GM21423 (cell line): ENCODE data around the gene CNTNAP1.

Experiments used
- ATAC-seq: cut with Tn5 transposase; IDR thresholded peaks from one replicate; pipeline ENCODE4 v1.9.1; 2021; ENCODE audit warnings: mild to moderate bottlenecking, moderate library complexity; ENCODE audit not compliant: unreplicated experiment

CNTNAP1 gene

DNA sequence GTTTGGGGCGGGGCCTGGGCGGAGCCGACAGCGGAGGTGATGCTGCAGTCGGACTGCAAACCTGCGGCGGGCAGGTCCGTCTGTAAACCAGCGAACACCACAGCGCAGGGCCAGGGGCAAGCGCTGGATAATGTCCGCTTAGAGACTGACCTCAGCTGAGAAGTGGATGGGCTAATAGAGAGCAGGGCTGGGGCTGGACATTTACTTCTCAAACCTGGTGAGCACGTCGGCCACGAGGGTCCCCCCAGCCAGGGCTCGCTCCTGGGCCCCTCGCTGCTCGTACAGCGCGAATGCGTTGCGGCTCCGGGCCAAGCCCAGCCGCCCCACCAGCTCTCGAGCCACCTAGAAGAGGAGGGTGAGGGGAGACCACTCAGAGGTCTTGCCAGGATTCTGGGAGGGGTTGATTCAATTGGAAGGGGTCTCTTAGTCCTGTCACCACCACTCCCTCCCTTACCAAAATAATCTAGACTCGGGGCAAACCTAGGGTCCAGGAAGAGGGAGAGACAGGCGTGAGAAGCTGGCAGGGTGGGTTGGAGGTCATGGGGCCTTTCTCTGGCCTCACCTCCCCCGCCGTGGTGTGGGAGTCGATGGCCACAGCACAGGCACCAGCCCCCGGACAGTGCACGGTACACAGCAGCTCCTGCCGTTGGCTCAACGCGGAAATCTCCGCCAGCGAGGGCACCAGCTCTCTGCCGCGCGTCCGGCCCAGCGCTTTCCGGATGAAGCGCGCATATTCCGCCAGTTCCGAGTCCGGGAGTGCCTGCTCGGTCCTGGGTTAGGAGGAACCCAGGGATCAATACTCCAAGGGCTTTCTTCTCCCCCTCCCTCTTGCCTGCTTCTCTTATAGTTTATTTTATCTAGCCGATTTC lies 11.3 kb upstream of the CNTNAP1 start:
- no peak for ATAC-seq

DNA sequence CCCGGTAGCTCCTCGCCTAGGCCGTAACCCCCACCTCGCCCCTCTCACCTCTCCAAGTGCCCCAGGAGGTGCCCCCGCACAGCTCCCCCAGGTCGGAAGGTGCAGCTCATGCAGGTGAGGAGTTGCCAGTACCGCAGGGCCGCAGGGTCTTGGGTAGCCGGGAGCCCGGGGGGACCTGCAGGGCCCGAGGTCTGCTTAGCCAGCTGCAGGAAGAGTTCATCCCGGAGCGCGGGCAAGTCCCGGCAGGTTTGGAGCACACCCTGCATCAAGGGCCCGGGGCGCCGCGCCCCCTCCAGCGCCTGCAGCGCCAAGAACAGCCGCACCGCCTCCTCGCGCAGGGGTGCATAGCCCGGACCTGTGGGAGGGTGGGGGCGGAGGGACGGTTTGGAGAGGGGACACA lies 10.3 kb upstream of the CNTNAP1 start:
- no peak for ATAC-seq

DNA sequence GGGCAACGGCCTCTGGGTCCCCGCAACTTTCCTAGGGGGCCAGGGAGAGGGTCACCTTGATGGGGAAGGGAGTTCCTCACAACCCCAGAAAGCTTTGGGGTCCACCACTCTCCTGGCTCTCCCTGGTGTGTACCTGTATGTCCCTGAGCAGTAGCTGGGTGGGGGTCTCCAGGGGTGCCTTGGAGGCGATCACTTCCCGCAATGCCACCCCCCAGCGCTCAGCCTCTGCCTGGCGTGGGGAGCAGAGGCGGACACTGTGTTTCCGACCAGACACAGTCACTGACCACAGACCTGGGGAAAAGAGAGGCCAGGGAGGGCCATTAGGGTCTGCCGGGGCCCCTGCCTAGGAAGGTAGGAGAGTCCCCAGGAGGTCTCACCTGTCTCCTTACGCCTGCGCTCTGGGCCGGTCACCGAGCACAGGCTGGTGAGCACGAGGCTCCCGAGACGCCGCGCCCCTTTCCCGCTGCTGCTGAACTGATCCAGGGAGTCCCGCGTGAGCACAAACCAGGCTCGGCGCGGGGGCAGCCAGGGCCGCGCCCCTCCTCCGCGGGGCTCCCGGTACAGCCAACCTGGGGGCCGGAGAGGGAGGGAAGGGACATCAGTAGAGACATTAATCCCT lies 9.0 kb upstream of the CNTNAP1 start:
- no peak for ATAC-seq

DNA sequence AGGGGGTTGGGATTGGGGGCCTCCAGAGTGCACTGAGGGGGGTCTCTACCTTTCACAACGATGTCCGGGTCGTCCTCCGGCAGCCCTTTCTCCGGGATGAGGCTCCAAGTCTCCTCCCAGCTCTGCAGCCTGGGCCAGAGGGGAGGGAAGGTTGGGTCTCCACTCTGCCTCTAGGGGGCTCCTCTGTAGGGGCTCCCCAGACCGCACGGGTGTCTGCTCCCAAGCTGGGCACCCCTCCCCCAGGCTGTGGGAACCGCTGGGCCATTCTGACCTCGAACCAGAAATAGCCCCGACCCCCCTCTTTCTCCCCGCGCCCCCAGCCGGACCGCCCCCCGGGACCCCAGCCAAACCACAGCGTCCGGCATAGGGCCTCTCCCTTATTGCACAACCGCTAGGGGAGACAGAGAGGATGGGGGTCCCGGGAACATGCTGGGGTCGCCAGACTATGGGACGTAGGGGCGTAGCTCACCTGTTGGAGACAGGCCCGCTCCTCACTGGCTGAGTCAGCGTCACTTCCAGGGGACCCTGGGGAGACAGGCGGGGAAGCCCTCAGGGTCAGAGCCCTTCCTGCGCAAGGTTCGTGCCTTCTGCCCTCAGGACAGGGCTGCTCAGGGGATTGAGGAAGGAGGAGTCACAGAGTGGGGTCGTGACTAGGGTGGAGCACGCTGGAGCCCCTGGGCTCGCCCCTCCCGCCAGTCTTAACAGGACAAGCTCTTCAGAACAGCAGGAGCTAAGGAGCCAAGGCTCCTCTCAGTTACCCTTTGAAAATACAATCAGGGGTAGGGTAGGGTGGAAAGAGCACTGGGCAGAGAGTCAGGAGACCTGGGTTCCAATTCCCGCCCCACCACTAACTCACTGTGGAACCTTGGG lies 8.2 kb upstream of the CNTNAP1 start:
- ATAC-seq: no peak

DNA sequence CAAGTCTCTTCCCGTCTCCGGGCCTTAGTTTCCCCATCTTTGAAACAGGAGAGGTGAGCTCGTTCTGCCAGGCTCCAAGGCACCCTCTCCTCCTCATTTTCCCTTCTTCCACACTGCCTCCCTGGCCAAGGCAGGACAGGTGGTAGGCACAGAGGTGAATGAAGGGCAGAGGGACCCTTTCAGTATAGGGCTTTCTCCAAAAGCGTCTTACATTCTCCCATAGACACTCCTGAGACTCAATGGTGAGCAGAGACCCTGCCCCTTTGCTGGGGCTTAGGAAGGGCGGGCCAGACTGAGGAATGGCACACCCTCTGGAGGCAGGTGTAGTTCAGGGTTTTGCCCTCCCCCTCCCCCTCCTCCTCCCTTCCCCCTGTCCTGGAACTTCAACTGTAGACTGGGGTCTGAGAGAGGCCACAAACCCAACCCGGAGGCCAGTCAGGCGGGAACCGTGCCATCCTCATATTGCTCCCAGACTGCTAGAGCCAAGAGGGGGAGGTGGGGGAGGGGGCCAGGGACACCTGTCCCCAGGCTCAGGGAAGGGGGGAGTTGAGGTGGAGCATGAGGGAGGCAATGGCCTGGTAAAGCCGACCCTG lies 7.5 kb upstream of the CNTNAP1 start:
- ATAC-seq: no peak

DNA sequence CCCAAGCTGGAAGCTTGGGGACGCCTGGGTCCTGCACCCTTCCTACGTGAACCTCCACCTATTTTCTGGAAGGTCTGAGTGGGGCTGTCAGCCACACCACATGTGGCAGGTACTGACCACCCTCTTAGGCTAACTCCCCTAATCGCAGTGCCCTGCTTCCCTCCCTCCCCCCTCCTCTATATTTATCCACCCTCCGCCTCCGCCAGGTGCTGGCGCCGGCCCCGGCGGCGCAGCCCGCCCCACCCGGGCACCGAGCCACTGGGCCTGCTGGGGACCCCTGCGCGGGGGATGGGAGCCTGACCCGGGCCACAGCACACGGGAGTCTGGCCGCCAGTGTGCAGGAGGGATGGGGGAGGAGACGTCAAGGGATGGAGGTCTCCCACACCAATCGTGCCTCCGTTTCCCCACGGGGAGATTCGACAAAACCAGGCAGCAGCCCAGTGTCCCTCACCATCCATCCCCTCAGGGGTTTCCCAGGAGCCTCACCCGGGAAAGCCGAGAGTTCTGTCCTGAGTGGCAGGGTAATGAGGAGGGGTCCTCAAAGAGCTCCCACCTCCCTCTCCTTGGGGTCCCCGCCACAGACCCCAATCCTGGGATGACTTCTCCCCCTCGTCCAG lies 6.9 kb upstream of the CNTNAP1 start:
- no peak for ATAC-seq

DNA sequence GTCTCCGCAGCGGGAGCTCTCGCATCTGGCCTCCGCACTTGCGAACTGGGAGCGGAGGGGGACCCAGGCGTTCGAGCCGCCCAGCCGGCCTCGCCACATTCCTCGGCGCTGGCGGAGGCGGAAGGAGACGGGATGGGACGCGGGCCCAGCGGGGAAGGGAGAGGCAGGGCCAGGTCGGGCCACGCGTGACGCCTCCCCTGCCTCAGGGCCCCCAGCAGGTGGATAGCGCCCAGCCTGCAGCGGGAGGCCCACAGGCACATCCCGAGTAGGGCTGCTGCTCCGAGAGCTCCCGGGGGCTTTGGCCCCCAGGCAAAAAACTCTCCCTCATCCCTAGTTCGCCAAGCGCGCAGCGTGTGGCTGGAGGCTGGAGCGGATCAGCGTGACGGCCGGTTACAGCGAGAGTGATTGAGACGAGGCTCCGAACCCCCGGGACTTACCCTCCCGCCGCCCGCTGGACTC lies 6.3 kb upstream of the CNTNAP1 start:
- no peak for ATAC-seq

DNA sequence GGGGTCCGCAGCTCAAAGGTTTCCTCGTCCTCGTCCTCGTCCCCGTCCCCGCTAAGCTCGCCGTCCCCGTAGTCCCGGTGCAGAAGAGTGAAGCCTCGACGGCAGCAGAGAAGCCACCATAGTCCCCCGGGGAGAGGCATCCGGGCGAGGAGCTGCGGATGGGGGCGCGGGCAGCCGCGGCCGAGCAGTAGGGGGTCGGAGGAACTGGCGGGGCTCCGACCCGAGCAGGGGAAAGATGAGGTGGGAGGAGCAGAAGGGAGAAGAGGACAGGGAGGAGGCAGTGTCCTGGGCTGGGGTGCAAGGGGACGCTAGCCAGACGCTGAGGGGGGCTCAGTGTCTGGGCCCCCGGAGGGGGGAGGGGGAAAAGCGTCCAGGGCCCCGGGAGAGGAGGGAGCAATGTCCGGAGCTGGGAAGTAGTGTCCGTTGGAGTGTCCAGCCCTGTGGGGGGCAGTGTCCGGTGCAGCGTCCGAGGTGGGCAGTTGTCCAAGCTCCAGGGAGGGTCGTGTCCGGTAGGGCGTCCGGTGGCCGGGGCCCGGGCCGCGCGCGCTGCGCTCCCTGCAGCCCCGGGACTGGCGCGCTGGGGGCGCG lies 5.8 kb upstream of the CNTNAP1 start, which contains the start of gene PLEKHH3:
TSS of gene PLEKHH3 (minus strand) at position 571 of the 588 bp plus-strand sequence. CDS start at position 140, 431 bp downstream.
- ATAC-seq: no peak

DNA sequence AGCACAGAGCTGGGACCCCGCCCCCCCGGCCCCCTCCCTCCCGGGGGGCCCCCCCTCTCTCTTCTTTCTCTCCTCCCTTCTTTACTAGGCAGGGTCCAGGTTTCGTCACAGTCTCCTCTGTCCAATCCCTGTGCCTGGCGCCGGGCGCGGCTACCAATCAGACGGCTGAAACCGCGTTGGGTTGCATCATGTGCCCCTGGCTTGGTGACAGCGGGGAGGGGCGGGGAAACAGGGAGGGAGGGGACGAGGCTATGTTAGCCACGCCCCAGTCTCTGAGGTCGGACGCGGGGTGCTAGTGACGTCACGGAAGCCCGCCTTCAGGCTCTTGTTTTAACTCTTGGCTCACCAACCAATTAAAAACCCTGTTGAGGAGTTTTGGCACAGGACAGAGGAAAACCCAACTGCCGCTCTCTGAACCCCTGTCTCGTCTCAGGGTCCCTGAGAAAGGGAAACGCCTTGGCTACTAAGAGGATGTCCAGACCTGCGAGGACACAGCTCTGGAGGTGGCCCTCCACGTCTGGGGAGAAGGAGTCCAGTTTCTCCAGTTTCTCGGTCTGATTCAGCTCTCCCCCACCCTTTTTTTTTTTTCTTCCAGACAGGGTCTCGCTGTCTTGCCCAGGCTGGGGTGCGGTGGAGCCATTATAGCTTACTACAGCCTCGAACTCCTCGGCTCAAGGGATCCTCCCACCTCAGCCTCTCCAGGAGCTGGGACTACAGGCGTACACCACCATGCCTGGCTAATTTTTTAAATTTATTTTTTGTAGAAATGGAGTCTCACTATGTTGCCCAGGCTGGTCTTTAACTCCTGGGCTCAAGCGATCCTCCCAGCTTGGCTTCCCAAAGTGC lies 5.1 kb upstream of the CNTNAP1 start:
- peak; percentile 59 for ATAC-seq

DNA sequence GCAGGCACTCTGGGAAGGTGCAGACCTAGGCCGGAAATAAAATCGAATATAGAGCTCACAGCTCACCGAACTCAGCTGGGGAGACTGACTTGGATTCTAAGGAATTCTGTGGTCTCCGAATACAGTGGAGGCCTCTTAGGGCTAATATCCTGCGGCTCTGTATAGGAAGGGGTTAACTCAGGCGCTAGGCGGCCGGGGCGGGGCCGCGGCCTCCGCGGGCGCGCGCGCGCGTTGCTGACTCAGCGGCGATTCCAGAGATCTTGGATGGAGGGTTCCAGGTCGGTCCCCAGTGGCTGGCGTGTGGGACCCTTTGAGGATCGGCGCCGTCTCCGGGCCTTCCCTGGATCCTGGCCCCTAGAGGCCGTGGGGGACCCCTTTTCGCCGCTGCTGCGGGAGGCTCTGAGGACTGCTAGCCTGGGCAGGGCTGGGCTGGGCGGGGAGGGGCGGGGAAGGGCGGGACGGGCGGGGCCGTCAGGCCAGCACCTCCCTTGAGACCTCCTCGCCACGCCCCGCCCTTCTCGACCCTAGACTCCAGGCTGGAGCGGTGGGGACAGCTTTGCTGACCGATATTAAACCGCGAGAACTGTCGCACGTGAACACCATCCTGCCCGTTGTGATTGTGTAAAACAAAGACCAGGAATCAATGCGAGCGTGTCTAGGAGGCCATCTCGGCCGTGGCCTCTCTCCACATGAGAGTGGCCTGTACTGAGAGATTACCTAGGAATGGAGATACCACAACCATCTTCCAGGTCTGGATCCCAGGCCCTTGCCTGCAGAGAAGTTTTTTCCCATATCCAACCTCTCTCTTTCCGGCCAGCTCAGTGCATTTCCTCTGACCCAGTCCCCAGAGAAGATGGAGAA lies 4.2 kb upstream of the CNTNAP1 start:
- peak; percentile 21 for ATAC-seq

DNA sequence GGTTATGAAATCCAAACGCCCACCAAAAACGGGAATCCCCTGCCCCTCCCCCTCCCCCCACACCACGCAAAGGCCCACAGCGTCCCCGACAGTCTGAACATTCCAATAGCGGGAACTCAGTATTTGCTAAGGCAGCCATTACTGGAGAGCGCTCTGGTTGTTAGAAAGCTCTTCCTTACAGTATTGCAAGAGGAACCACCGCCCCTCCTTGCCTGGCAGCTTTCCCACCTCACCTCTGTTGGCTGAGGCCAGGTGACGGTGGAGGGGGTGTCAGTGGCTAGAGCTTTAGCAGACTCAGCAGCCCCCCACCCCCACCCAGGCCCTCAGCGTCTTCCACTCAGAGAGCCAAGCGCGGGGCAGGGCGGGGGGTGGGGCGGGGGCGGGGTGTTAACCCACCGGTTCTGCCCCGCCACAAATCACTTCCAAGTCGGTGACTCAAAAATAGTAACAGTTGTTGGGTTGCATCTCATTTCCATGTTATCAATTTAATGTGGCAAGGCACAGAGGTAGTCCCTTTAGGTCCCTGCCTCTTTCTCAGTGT lies 3.3 kb upstream of the CNTNAP1 start:
- no peak for ATAC-seq

DNA sequence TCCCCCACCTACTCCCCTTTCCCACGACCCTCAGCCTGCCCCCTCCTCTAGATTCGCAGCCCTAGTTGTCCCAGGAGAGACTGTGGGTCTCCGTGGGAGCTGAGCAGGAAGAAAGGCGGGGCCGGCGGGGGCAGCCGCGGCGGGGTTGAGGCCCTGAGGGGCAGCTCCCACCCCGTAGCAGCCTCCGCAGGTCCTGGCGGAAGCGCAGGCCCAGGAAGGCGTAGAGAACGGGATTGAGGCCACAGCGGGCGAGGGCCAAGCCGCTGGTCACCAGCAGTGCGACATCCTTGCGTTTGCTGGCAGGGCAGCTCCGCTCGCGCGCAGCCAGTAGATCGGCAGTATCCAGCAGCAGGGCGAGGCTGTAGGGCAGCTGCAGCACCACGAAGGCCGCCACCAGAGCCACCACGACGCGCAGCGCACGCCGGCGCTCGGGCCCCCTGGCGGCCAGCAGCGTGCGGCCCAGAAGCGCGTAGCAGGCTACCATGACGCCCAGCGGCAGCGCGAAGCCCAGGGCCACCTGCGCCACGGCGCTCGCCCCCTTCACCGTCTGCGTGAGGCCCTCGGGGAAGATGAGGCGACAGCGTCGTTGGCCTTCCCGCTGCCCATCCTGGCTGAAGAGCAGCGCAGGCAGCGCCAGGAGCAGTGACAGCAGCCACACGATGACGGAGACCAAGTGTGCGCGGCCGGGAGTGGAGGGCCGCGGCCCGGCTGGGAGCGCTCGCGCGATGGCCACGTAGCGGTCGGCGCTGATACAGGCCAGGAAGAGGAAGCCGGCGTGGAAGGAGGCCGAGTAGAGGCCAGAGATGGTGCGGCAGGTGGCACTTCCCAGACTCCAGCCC lies 2.6 kb upstream of the CNTNAP1 start:
- ATAC-seq: peak; percentile 14

DNA sequence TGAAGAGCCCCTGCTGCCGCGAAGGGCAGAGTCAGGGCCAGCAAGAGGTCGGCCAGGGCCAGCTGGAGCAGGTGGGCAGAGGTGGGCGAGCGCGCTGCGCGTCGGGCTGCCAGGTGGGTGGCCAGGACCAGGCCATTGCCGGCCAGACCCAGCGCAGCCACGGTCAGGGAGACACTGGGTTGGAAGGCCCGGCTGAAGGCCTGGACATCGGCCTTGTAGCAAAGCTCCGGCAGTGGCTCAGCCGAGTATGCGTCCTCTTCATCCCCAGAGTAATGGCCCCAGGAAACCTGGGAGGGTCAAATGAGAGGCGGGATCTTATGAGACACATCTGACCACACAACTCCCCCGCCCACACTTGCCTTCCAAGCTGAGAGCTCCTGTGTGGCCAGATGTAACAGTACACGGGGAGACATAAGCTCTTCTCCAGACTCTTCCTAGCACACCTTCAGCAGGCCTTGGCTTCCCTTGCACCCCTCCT lies 2.0 kb upstream of the CNTNAP1 start:
- no peak for ATAC-seq

DNA sequence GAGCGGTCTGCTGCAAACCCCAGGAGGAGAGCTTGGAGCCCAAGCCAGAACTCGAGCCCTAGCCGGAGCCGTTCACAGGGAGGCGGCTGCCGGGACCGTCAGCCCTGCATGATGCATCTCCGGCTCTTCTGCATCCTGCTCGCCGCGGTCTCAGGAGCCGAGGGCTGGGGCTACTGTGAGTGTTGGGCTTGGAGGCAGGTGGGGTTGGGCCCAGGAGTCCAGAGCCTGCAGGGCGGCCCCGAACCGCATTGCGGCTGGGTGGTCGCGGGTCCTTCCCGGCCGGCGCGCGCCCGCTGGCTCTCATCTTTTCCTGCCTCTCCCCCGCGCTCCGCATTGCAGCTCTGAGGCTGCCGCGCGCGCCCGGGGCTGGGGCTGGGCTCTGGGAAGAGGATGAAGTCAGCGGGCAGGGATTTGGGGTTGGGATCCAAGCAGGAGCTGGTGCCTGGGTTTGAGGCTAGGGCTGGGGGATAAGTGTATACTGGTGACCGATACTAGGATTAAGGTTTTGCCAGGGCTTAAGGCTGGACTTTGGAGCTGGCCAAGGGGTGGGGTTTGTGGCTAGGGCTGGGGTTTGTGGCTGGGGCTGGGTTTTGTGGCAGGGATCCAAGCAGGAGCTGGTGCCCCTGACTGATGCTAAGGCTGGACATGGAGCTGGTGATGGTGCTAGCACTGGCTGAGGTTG lies 532 bp downstream of the CNTNAP1 start:
- no peak for ATAC-seq

DNA sequence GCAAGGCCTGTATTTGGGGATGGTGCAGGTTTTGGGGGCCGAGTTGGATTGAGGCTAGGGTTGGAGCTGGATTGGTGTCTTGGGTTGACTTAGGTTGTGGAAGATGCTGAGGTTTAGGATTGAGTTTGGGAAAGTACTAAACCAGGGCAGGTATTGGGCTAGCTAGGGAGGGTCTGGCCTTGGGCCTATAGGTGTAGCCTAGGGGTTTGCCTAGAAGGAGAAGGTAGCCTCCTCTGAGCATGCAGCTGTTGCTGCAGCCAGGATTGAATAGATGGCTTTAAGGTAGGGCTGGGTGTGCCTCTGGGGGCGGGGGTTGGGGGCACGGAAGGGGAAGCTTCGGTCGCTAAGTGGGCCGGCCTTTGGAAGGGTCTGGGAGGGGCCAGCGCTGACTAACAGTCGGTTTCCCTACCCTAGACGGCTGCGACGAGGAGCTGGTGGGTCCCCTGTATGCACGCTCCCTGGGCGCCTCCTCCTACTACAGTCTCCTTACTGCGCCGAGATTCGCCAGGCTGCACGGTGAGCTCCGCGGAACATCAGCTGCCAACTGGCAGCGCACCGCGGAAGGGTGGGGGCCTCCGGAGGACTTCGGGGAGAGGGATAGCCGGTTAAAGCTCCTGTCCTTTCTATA lies 1.2 kb downstream of the CNTNAP1 start:
- ATAC-seq: no peak
